ENCODE data around the gene IL36RN. TPM values are rescaled to one million over a fixed set of nuclear protein-coding genes. Genes with fewer than 3 reads are reported as not detected.

The IL36RN gene
- polyA plus RNA-seq, 1 donor from 2014 or later, result not detected

- Histone ChIP-seq H3K79me2 (replicated peaks; ENCODE audit: insufficient read depth, low read length) (no peaks in the 10 kb centered on the region), H3K4me3 (ENCODE audit: low read length) (no peak overlapping the region), H3K9me2 (ENCODE audit: insufficient read depth, low read length) (no peaks in the 10 kb centered on the region), H4K20me1 (ENCODE audit: insufficient read depth) (no peaks in the 10 kb centered on the region), H3K36me3 (ENCODE audit: insufficient read depth, low read length) (no peaks in the 10 kb centered on the region), H3K9me3 (ENCODE audit: low read length) (no peaks in the 10 kb centered on the region), H3K9ac (ENCODE audit: low read length) (no peak overlapping the region), H3K4me2 (ENCODE audit: low read length) (no peak overlapping the region), H2AFZ (ENCODE audit: low read depth, low read length) (no peak overlapping the region), H3F3A (ENCODE audit: insufficient read depth, low read length, poor library complexity, severe bottlenecking) (no peaks in the 10 kb centered on the region), H3K27me3 (ENCODE audit: insufficient read depth, low read depth, low read length) (no peaks in the 10 kb centered on the region), H3K27ac (ENCODE audit: low read length) (no peak overlapping the region)
- no peak for TF ChIP-seq RAD21 (conservative IDR thresholded peaks at IDR 0.05)
Observed at GRCh38 chr2:113060396-113060795, 1.4 kb downstream of the IL36RN start.

DNA sequence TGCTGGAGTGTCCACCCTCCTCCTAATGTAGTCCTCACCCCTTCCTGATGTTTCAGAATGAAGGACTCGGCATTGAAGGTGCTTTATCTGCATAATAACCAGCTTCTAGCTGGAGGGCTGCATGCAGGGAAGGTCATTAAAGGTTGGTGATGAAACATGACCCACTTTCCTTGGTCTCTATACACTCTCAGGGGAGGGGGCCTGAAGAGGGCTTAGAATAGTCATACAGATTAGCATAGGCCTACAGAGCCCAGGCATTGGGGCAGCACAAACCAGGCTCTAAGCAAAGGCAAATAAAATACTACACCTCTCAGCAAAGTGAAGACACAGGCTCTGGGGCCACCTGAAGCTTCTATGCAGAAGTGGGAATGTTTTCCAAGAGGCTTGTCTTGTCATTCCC is 1.8 kb downstream of the IL36RN start:
- H3K4me3 ChIP-seq (ENCODE audit: low read length), result no peak overlapping the region
- H3K9ac ChIP-seq (ENCODE audit: low read length), result no peak overlapping the region
- no peaks in the 10 kb centered on the region for H3K36me3 ChIP-seq (ENCODE audit: insufficient read depth, low read length)
- H3K9me3 ChIP-seq (ENCODE audit: low read length), result no peaks in the 10 kb centered on the region
- no peak overlapping the region for H2AFZ ChIP-seq (ENCODE audit: low read depth, low read length)
- no peaks in the 10 kb centered on the region for H3F3A ChIP-seq (ENCODE audit: insufficient read depth, low read length, poor library complexity, severe bottlenecking)
- H3K4me2 ChIP-seq (ENCODE audit: low read length), result no peak overlapping the region
- no peaks in the 10 kb centered on the region for H3K27me3 ChIP-seq (ENCODE audit: insufficient read depth, low read depth, low read length)
- TF ChIP-seq, protein P1, sequence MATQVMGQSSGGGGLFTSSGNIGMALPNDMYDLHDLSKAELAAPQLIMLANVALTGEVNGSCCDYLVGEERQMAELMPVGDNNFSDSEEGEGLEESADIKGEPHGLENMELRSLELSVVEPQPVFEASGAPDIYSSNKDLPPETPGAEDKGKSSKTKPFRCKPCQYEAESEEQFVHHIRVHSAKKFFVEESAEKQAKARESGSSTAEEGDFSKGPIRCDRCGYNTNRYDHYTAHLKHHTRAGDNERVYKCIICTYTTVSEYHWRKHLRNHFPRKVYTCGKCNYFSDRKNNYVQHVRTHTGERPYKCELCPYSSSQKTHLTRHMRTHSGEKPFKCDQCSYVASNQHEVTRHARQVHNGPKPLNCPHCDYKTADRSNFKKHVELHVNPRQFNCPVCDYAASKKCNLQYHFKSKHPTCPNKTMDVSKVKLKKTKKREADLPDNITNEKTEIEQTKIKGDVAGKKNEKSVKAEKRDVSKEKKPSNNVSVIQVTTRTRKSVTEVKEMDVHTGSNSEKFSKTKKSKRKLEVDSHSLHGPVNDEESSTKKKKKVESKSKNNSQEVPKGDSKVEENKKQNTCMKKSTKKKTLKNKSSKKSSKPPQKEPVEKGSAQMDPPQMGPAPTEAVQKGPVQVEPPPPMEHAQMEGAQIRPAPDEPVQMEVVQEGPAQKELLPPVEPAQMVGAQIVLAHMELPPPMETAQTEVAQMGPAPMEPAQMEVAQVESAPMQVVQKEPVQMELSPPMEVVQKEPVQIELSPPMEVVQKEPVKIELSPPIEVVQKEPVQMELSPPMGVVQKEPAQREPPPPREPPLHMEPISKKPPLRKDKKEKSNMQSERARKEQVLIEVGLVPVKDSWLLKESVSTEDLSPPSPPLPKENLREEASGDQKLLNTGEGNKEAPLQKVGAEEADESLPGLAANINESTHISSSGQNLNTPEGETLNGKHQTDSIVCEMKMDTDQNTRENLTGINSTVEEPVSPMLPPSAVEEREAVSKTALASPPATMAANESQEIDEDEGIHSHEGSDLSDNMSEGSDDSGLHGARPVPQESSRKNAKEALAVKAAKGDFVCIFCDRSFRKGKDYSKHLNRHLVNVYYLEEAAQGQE (IDR thresholded peaks at IDR 0.05; ENCODE audit: borderline replicate concordance), result no peak
- no peak for TF ChIP-seq SMC3 (conservative IDR thresholded peaks at IDR 0.05; ENCODE audit: poor library complexity)
- TF ChIP-seq MXI1 (conservative IDR thresholded peaks at IDR 0.05; ENCODE audit: poor library complexity, severe bottlenecking), result no peak
- TF ChIP-seq EP300 (conservative IDR thresholded peaks at IDR 0.05; ENCODE audit: poor library complexity, severe bottlenecking), result no peak
- TF ChIP-seq POLR2AphosphoS5 (IDR thresholded peaks at IDR 0.05), result no peak
- no peak for TF ChIP-seq TAF1 (IDR thresholded peaks at IDR 0.05; ENCODE audit: low read depth)
- TF ChIP-seq RAD21 (conservative IDR thresholded peaks at IDR 0.05), result no peak
- TF ChIP-seq EZH2 (IDR thresholded peaks at IDR 0.05; ENCODE audit: borderline replicate concordance, insufficient read depth, low read length, poor library complexity, severe bottlenecking), result no peak
- TF ChIP-seq, protein P2, sequence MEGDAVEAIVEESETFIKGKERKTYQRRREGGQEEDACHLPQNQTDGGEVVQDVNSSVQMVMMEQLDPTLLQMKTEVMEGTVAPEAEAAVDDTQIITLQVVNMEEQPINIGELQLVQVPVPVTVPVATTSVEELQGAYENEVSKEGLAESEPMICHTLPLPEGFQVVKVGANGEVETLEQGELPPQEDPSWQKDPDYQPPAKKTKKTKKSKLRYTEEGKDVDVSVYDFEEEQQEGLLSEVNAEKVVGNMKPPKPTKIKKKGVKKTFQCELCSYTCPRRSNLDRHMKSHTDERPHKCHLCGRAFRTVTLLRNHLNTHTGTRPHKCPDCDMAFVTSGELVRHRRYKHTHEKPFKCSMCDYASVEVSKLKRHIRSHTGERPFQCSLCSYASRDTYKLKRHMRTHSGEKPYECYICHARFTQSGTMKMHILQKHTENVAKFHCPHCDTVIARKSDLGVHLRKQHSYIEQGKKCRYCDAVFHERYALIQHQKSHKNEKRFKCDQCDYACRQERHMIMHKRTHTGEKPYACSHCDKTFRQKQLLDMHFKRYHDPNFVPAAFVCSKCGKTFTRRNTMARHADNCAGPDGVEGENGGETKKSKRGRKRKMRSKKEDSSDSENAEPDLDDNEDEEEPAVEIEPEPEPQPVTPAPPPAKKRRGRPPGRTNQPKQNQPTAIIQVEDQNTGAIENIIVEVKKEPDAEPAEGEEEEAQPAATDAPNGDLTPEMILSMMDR (IDR thresholded peaks at IDR 0.05; ENCODE audit: poor library complexity, severe bottlenecking), result no peak
- no peaks in the 10 kb centered on the region for H3K79me2 ChIP-seq (replicated peaks; ENCODE audit: insufficient read depth, low read length)
- H3K27ac ChIP-seq (ENCODE audit: low read length), result no peak overlapping the region
- no peaks in the 10 kb centered on the region for H3K9me2 ChIP-seq (ENCODE audit: insufficient read depth, low read length)
- H4K20me1 ChIP-seq (ENCODE audit: insufficient read depth), result no peaks in the 10 kb centered on the region

DNA sequence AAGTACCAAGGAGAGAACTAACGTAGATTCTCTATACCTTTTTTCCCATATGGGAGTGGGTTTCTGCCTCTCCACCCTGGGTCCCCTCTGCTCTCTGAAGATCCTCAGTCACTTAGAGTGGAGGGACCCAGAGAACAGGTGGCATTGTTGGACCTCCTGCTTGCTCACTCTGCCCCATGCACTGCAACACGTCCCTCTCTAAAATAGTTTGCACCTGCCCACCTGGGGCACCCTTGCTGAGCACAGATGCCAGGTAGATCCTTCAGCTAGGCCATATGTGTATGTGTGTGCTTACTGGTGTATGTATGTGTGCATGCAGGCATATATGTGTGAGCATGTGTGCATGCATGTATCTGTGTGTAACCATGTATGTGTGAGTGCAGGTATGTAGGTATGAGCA is 2.2 kb downstream of the IL36RN start:
- no peaks in the 10 kb centered on the region for H3F3A ChIP-seq (ENCODE audit: insufficient read depth, low read length, poor library complexity, severe bottlenecking)
- no peak overlapping the region for H3K27ac ChIP-seq (ENCODE audit: low read length)
- no peak overlapping the region for H3K4me2 ChIP-seq (ENCODE audit: low read length)
- H3K9me2 ChIP-seq (ENCODE audit: insufficient read depth, low read length), result no peaks in the 10 kb centered on the region
- H3K9me3 ChIP-seq (ENCODE audit: low read length), result no peaks in the 10 kb centered on the region
- H4K20me1 ChIP-seq (ENCODE audit: insufficient read depth), result no peaks in the 10 kb centered on the region
- H3K79me2 ChIP-seq (replicated peaks; ENCODE audit: insufficient read depth, low read length), result no peaks in the 10 kb centered on the region
- TF ChIP-seq RAD21 (conservative IDR thresholded peaks at IDR 0.05) (no peak), EZH2 (IDR thresholded peaks at IDR 0.05; ENCODE audit: borderline replicate concordance, insufficient read depth, low read length, poor library complexity, severe bottlenecking) (no peak), SMC3 (conservative IDR thresholded peaks at IDR 0.05; ENCODE audit: poor library complexity) (no peak), MXI1 (conservative IDR thresholded peaks at IDR 0.05; ENCODE audit: poor library complexity, severe bottlenecking) (no peak), EP300 (conservative IDR thresholded peaks at IDR 0.05; ENCODE audit: poor library complexity, severe bottlenecking) (no peak), TAF1 (IDR thresholded peaks at IDR 0.05; ENCODE audit: low read depth) (no peak), POLR2AphosphoS5 (IDR thresholded peaks at IDR 0.05) (no peak)
- TF ChIP-seq, protein P1 (IDR thresholded peaks at IDR 0.05; ENCODE audit: borderline replicate concordance), result no peak
- TF ChIP-seq, protein P2 (IDR thresholded peaks at IDR 0.05; ENCODE audit: poor library complexity, severe bottlenecking), result no peak
- no peaks in the 10 kb centered on the region for H3K36me3 ChIP-seq (ENCODE audit: insufficient read depth, low read length)
- no peaks in the 10 kb centered on the region for H3K27me3 ChIP-seq (ENCODE audit: insufficient read depth, low read depth, low read length)
- H2AFZ ChIP-seq (ENCODE audit: low read depth, low read length), result no peak overlapping the region
- no peak overlapping the region for H3K9ac ChIP-seq (ENCODE audit: low read length)
- H3K4me3 ChIP-seq (ENCODE audit: low read length), result no peak overlapping the region
